ENCODE results near the gene MBD3.

The MBD3 gene

GRCh38 chr19:1618157-1619093 lies 25.8 kb upstream of the MBD3 start:
- DNase-seq, result peak; percentile 13

DNA sequence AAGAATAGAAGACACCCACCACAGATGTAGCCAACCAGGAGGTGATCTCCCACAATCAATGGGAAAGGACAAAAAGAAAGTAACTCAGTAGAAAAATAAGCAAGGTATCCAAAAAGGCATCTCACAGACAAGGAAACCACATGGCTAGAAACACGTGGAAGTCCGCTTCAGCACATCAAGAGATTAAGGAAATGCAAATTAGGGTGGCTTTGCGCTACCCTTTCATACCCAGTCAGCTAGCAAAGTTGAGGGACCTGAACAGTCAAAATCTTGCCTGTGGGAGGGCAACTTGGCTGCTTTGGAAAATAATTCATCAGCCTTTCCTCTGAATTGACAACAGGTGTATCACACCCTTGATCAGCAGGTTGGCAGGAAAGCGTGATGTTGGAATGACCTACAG lies 24.2 kb upstream of the MBD3 start:
- DNase-seq, result no peak

GRCh38 chr19:1616396-1616795 lies 23.7 kb upstream of the MBD3 start:
- no peak for DNase-seq

GRCh38 chr19:1615156-1615765 lies 22.6 kb upstream of the MBD3 start:
- no peak for DNase-seq

DNA sequence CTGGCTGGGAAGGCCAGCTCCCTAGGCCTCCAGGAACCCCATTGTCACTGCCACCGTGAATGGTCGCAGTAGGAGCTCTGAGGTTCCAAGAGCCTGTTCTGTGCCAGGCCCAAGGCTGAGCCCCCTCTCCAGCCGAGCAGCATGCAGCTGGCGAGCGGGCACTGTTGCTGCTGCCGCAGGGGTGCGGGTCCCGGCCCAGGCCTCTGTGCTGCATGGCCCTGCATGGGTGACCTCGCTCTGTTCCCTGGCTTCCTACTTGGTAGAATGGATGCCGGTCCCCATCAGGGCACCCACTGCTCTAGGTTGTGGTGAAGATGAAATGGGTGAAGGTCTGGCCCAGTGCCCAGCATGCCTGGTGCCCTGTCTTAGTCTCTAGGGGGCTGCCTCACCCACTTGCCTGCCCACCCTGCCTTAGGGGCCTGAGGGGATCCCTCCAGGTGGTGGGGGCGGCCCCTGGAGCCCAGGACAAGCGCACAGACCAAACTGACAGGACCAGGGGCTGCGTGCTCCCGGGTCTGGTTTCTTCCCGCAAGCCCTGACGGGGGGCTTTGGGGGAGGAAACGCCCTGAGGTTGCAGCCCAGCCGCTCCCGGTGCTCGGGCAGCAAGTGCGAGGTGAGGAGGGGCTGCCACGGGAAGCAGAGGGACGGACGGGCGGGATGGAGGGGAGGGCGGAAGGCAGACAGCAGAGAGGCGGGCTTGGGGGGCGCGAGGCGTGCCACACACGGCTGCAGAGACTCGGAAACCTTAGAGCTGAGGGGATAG lies 21.3 kb upstream of the MBD3 start:
- DNase-seq, result no peak

DNA sequence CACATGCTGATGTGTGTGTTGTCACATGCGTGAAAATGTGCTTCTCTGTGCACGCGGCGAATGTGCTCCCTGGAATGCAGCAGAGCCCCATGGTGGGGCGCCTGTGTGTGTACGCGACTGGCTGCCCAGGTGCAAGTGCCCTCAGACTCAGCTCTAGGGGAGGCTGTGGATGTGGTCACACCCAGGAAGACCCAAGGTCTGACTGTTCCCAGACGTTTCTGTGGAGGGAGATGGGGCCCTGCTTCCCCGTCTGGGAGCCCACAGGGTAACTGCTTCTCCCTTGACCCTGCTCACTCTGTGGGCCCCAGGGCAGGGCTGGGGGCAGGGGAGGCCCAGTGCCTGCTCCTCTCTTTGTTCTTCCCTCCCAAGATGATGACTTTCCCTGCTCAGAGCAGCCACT lies 20.5 kb upstream of the MBD3 start:
- no peak for DNase-seq

DNA sequence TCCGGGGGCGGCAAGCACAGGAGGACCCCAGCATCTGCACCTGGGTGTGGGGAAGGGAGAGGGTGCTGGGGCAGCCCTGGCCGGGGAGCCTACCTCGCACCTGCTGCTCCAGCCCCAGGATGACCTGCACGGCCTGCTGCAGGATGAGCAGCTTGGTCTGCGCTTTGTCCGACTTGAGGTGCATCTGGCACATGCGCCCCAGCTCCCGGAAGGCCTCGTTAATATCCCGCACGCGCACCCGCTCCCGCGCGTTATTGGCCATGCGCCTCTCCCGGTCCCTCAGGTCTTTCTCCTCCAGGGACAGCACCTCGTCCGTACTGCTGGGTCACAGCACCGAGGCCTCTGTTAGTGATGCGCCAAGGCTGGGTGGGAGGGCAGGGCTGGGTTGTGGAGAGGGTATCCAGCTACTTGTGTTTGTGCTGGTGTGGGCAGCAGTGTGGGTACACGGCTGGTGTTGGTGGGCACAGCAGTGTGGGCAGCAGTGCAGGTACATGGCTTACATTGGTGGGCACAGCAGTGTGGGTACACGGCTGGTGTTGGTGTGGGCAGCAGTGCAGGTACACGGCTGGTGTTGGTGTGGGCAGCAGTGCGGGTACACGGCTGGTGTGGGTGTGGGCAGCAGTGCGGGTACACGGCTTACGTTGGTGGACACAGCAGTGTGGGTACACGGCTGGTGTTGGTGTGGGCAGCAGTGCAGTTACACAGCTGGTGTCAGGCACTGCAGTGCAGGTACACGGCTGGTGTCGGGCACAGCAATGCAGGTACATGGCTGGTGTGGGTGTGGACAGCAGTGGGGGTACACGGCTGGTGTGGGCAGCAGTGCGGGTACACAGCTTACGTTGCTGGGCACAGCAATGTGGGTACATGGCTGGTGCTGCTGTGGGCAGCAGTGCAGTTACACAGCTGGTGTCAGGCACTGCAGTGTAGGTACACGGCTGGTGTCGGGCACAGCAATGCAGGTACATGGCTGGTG lies 19.7 kb upstream of the MBD3 start:
- DNase-seq, result no peak

DNA sequence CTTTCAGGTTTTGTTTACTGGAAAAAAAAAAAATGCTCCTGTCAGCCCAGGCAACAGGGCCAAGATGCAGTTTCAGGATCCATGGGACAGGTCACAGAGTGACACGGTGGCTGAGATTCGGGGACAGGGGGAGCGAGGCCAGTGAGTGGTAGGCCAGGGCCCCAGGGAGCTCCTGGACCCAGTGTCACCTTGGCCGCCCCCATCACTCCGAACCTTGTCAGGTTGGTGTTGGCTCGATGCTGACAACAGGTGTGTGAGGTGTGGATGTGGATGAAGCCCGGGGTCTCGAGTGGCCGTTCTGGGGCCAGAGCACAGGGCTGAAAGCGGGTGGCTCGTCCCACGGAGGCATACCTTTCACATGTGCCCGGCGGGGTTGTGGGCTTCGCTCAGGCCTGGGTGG lies 18.7 kb upstream of the MBD3 start:
- no peak for DNase-seq

GRCh38 chr19:1610579-1610978 lies 17.9 kb upstream of the MBD3 start:
- no peak for DNase-seq

DNA sequence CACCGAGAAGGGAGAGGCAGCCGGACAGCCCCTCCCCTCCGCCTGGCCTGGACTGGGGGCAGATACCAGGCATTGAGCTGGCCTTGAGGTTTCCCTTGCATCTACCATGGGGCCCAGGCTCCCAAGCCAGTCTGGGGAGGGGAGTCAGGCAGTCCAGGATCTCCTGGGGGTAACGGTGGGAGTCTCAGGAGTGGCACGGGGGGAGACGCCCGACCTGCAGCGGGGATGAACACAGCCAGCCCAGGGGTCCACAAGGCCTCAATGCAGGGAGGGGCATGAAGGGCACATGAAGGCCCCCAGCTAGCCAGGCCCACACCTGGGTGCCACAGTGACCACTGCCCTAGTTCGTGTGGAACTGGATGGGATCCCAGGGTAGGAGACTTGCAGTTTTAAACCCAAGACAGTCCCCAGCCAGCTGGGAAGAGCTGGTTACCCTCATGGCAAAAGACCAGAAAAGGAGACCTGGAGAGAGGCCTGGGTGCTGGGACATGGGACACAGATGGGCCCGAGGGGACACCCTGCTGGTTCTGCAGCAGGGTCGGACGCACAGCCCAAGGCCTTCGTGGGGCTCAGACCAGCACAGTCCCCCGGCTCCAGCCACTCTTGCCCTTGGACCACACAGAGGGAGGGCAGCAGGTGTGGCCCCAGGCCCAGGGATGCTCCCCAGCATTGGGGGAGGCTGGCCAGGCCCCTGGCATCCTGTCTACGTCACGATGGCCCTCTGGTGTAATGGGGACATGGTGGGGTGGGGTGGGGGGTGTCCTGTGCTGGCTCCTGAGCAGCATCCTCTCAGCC lies 17.2 kb upstream of the MBD3 start:
- DNase-seq, result no peak

DNA sequence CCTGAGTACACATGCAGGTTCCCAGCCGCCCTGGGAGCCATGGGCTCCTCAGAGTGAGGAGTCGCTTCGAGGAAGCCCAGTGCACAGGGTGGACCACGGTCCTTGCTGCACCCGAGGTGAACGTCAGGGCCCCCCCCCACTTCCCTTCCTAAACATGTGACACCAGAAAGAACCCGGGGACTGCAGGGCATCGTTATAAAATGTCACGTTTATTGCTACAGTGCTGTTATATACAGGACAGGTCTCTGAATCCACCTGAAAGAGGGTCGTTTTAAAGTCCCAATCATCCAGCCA lies 16.4 kb upstream of the MBD3 start:
- no peak for DNase-seq

DNA sequence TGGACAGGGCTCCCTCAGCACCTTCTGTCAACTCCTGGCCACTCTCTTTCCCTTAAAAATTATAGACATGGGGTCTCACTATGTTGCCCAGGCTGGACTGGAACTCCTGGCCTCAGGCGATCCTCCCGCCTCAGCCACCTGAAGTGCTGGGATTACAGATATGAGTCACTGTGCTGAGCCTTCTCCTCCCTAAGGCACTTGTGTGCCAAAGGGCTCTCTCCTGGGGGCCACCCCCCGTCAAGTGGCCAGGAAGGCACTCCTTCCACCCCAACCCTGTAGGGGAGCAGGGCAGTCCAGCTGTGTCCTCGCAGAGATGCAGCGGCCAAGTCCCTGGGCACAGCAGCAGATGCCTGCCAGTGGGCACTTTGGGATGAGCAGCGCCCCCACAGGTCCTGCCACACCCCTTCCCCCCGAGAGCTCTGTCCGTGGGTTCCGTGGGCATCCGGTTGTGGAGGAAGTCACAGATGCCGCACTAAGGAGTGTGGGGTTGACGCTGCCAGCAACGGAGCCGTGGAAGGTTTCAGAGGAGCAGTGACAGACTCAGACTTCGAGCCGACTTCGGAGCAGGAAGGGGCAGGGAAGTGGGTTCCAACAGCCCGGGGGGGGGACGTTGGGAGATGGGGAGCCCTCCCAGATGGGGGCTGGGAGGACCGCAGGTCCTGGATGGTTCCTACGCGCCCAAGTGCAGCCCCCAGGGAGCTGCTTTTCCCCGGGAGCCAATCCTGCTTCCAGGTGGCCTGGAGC lies 15.9 kb upstream of the MBD3 start:
- peak; percentile 15 for DNase-seq

DNA sequence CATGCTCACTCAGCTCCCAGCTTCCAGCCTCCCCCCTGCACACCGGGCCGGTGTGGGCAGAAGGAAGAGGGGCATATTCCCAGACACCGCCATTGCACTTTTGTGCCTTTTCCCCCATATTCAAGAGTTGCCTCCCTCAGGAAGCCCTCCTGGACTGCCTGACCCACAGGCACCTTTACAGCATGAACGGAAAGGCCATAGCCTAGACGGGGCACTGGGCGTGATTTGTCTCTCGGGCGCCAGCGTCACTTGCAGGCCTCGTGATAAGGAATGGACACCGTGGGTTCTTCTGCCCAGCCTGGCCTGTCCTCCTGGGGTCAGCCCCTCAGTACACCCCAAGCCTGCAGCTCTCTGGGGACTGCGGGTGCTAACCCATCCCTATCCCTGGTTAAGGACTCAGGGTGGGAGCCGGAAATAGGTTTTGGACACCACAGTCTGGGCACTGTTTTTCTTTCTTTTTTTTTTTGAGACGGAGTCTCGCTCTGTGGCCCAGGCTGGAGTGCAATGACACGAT lies 13.5 kb upstream of the MBD3 start:
- DNase-seq, result no peak

DNA sequence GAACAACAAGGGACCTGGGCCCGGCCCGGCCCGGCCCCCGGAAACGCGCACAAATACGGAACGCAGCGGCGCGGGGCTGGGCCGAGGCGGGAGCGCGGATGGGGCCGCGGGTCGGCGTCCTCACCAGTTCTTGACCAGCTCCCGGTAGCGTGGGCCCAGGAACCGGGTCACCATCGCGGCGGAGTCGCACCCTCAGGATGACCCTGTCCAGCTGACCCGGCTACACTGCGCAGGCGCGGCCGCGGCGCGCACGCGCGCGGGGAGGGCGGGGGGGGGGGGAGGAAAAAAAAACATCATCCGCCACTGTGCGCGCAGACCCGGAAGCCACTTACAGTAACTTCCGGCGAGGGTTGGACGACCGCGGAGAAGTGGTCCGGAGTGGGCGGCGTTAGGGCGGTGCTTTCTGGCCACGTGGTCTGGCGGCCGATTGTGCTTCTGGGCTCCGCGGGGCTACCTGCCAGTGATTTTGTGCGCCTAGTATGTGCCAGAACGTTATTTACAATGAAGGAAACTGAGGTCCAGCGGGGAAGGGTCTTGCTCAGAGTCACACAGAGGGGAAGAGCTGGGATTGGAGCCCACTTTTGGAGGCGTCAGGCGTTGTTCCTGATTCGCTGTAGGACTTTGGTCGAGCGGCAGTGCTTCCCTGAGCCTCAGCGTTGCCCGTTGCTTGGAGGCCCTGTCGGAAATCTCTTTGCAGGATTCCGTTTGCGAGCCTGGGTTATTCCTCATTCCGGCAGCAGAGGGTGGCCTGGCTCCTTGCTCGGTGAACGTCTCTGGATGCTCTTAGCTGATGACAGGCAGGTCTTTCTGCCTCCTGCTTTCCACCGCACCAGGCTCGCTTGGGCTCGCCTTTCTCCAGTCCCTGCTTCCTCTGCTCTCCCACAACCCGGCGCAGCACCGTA lies 12.8 kb upstream of the MBD3 start, which contains the start of gene UQCR11:
Gene UQCR11 (minus strand): TSS at position 227 of the 902 bp plus-strand sequence. CDS start 53 bp downstream, at position 174.
- peak; percentile 94 for DNase-seq

DNA sequence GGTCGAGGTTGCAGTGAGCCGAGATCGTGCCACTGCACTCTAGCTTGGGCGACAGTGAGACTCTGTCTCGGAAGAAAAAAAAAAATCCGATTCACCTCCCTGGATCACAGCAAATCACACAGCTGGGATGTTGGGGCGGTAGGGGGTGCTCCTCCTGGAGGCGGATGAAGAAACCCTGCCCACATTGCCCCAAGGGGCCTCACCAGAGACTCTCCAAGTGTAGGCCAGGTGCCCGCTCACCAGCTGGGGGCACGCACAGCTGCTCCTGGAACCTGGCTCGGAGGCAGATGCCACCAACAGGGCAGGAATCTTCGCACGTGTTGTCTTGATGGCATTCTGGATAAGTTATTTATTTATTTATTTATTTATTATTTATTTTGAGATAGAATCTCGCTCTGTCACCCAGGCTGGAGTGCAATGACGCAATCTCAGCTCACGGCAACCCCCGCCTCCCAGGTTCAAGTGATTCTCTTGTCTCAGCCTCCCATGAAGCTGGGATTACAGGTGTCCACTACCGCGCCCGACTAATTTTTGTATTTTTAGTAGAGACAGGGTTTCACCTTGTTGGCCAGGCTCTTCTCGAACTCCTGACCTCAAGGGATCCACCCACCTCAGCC lies 9.5 kb upstream of the MBD3 start:
- DNase-seq, result no peak

DNA sequence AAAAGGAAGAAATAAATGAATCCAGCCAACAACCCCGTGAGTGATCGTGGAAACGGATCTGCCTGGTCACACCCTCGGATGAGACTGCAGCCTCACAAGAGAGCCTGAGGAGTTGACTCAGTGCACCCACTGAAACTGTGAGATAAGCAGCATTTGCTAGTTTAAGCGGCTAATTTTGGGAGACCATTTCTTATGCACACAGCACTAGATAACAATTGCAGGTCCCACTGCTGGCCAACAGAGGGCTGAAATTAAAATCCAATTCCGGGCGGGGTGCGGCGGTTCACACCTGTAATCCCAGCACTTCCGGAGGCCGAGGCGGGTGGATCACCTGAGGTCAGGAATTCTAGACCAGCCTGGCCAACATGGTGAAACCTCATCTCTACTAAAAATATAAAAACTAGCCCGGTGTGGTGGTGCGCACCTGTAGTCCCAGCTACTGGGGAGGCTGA lies 9.0 kb upstream of the MBD3 start:
- no peak for DNase-seq

DNA sequence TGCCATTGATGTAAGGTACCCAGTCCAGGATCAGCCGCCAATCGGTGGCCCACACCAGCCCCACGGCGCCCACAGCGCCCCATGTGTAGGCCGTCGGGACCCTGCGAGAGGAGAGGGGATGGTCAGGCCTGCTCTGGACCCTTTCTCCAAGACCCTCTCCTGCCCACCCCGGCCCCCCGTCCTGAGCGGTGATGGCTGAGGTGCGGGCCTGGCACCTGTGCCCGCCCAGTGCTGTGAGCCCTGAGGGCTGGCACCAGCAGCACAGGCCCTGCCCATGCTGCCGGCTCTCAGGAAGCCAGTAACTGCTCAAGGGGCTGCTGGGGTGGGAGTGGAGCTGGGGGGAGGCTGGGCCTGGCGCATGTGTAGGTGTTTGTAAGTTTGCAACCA lies 6.8 kb upstream of the MBD3 start:
- no peak for DNase-seq

DNA sequence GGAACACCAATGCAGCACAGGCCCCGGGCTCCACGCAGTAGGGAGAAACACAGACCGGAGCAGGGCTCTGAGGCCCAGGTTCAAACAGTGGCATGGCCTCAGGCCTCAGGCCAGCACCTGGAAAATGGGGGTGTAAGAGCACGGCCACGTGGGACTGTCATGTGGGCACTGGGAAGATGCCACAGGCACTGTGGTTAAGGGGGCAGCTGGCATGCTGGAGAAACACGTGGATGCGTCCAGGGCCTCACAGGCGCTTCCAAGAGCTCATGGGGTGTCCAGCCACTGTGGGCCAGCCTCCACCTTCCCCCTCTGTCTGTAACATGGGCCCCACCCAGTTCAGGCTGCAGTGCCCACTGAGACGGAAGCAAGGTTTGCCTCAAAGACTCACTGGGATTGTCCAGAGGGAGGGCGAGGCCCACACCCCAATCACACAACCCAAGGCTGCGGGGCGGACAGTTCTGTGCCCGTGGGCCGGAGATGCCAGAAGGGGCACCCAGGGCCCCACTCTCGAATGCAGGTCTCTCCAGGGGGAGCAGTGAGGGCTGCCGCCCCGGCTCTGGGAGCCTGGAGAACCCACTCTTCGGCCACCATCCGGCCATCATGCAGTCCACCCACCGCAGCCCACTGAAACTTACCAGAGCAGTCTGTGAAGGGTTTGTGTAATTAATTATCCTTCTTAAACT lies 6.3 kb upstream of the MBD3 start:
- no peak for DNase-seq

DNA sequence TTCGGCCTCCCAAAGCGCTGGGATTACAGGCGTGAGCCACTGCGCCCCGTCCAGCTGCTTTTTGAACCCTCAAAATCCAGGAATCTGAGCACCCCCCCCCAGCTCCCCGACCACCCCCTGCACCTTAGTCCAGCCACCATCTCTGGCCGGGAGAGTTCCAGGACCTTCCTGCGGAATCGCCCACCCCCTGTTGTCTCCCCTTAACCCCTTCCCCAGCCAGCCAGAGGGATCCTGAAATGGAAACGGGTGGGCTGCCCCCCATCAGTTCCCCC lies 772 bp upstream of the MBD3 start:
- DNase-seq, result no peak
